DND-41 (cell line): ENCODE results near the gene SNAI3.

ENCODE experiments used
- EZH2 ChIP-seq: IDR thresholded peaks from 3 replicates; pipeline ENCODE4 v1.6.1; 2012; ENCODE audit warnings: borderline replicate concordance, low read depth, mild to moderate bottlenecking, moderate library complexity, low read length, inconsistent platforms; ENCODE audit not compliant: severe bottlenecking
- TF ChIP-seq, protein P1 (sequence below): IDR thresholded peaks from 2 replicates; pipeline ENCODE4 v1.5.1; 2012; ENCODE audit warnings: borderline replicate concordance, low read length, moderate library complexity, mild to moderate bottlenecking; ENCODE audit not compliant: poor library complexity, severe bottlenecking; ENCODE audit errors: extremely low read depth

DNA sequence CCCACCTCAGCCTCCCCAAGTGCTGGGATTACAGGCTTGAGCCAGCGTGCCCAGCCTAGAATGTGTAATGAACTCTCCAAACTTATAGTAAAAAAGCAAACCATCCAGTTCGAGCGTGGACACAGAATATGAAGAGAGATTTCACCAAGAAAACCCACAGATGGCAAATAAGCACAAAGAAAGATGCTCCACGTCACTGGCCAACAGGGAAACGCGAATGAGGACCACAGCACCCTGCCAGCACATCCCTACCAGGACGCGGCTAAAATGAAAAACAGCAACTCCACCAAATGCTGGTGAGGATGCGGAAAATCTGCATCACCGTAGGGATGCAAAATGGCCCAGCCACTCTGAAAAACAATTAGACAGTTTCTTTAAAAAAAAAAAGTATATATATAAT, 24.8 kb downstream of the SNAI3 start:
- TF ChIP-seq, protein P1, sequence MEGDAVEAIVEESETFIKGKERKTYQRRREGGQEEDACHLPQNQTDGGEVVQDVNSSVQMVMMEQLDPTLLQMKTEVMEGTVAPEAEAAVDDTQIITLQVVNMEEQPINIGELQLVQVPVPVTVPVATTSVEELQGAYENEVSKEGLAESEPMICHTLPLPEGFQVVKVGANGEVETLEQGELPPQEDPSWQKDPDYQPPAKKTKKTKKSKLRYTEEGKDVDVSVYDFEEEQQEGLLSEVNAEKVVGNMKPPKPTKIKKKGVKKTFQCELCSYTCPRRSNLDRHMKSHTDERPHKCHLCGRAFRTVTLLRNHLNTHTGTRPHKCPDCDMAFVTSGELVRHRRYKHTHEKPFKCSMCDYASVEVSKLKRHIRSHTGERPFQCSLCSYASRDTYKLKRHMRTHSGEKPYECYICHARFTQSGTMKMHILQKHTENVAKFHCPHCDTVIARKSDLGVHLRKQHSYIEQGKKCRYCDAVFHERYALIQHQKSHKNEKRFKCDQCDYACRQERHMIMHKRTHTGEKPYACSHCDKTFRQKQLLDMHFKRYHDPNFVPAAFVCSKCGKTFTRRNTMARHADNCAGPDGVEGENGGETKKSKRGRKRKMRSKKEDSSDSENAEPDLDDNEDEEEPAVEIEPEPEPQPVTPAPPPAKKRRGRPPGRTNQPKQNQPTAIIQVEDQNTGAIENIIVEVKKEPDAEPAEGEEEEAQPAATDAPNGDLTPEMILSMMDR = no peak
- no peak for TF ChIP-seq EZH2
